Middle frontal gyrus (tissue), 1 donor: Measurements from ENCODE around the gene EFCAB11.

Source experiments
- DNase-seq: peaks from one replicate; pipeline ENCODE4 v3.0.0-alpha.2; 2015; ENCODE audit warnings: low spot score; ENCODE audit errors: extremely low spot score

EFCAB11 gene

DNA sequence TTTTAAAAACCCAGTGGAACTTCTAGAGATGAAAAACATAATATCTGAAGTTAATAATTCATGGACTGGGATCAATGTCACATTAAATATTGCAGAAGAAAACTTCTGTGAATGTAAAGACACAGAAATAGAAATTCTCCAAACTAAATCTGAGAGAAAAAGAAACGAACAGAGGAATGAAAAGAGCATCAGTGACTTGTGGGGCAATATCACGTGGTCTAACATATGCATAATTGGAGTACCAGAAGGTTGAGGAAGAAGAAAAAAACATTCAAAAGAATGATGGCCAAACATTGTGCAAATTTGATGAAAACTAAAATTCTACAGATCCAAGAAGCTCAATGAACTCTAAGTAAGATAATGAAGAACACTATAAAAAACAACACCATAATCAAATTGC lies 130.8 kb downstream of the EFCAB11 start:
- no peak for DNase-seq

DNA sequence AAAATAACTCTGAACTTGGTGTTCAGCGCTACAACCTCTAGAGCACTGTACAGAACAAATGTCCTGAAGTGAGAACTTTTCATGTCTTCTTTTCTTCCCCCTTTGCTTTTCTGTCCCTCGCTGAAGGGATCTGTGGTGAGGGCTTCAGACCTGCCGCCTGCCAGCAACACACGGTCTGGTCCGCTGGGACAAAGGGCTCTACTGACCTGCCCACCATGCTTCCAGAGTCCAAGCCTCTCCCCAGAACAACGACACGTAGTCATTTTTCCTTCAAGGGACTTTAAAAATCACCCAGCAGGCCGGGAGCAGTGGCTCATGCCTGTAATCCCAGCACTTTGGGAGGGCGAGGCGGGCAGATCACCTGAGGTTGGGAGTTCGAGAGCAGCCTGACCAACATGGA lies 140.4 kb downstream of the EFCAB11 start:
- DNase-seq: no peak

DNA sequence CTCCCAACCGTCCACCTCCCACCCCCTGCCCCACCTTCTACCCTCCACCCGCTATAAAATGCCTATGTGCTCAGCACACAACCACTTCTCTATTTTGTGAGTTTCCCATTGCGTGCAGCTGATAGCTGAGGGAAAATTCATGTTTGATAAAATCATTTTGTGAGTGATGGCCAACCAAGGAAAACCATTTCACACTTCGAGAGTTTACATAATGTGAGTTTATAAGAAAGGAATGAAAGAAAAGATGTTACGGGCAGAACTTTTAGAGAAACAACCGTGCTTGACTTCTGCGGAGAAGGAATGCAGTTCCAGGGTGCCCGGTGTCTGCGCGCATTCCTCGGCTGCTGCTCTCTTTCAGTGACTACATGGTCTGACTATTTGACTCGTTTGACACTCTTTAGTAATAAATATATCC lies 140.9 kb downstream of the EFCAB11 start:
- DNase-seq: no peak

DNA sequence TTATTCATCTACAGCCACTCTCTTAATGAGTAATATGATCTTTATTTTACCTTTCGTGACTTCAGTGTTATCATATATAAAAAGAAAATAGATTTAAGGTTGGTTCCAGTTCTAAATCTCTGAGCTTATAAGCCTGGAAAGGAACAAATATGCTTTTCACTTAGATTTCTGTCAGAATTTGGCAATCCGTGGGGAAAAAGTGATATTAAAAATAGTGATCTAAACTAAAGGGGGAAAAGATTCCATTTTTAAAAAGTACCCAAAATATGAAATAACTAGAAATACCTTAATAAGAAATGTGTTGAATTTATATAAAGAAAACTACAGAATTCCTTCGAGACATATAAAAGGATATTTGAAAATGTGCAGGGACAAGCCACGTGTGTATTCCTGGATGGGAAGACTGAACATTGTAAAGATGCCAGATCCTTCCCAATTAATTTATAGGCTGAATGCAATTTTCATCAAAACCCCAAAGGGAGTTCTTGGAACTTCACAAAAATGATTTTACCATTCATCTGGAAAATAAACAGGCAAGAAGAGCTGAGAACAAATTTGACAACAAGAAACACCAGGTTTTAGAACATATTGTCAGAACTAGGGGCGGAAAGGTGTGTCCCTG lies 142.5 kb downstream of the EFCAB11 start:
- no peak for DNase-seq

DNA sequence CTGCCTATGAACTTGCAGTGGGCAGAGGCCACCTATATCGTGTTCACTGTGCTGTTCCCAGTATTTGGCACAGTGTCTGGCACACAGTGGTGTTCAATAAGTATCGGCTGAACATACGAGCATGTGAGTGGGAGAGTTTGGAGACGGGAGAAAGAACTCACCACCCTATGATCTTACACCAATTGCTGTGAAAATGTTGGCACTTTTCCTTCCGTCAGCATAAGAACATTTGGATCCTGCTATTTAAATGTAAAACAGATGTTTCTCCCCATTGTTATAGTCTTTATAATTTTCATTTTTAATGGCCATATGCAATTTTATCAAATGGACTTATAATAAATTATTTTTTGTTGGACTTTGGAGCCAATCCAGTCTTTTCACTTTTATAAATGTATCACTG lies 144.4 kb downstream of the EFCAB11 start:
- DNase-seq: no peak

DNA sequence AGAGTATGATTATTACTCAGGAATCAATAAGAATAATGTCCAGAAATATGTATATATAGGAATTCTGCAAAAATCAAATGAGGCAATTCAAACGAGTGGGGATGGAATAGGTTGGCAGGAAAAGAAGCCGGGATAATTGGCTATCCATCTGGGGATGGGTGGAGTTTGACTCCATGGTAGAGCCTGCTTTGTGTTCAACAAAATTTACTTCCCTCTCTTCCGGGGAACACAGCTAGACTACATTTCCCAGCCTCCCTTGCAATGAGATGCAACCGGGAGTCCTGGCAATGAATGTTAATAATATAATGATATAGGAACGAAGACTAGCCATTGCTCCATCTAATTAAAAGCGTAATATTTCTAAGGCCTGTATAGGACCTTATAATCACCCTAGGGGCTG lies 146.6 kb downstream of the EFCAB11 start:
- DNase-seq: no peak

DNA sequence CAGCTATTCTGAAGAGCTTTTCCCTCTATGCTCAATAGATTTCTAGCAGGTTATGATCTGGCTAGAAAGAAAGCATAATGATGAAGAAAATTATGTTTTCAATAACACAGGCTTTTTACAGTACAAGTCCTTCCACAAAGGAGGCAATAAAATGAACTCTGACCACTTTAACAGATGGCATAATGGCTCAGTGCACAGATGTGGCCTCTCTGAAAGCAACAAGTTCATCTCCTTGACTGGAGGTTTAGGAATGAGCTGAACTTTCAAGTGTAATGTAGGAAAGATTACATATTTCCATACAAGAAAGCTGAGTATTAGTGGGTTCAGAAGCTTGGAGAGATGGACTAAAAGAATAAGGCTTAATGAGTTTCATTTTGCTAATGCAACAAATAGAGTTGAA lies 147.4 kb downstream of the EFCAB11 start:
- no peak for DNase-seq

DNA sequence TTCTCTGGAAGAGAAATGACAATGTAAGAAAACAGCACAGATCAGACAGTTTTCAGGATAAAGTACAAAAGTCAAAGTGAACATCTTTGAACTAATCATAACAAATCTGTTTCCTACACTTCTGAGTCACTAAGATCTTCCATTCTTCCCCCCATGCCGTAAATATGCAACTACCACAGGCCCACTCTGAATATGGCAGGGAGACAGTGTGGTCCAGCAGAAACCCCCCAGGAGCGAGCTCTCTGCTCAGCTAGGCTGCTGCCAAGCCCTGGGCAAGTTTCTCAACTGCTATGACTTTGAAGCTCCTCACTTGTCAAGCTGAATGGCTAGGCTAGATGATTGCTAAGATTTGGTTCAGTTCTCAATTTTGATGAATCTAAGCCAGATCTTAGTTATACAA lies 148.1 kb downstream of the EFCAB11 start:
- DNase-seq: no peak

DNA sequence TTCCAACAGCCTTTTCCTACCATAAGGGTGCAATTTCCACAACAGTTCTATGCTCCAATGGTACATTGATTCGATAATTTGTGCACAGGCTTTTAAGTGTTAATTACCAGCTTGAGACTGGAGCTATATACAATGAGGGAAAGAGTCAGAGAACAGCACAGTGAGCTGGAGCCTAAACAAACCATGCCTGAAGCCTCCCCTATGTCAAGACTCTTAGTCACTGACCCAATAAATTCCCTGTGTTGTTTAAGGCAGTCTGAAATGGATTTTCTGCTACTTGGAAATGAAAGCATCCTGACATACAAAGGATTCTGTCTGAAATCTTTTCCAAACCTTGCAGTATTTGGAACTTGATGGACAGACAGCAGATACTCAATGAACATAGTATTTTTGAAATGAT lies 149.0 kb downstream of the EFCAB11 start:
- no peak for DNase-seq

DNA sequence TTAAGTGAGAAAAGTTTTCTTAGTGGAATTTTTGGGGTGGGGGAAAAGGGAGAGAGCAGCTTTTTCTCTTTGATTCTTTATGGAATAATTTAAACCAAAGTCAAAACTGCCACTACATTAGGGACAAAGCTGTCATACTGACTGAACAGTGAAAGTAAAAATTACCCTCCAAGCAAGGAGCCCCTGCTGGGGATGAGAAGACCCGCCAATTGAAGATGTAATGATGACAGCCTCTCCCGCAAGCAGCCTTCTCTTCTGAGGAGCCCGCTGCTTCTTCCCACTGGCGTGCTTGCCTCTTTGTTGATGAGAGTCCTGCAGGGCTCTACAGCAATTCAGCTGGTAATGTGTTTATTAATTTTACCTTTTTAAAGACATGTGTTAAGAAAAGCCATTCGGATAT lies 151.0 kb downstream of the EFCAB11 start:
- DNase-seq: no peak

DNA sequence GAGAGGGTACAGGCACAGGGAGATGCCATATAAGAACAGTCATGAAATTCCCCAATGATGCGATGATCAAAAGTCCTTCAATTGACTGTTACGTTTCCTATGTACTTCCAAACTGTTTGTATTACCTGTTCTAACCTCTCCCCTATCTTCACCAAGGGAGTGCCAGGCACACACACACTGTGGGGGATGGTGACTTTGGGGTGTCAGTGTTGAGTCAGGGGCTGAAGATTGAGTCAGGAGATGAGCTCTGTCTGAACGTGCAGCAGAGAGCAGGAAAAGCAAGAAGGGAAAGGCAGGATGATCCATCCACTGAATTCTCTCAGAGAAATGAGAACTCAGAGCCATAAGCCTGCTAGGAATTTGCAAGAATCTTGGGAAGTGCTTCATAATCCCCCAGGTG lies 153.4 kb downstream of the EFCAB11 start:
- no peak for DNase-seq

DNA sequence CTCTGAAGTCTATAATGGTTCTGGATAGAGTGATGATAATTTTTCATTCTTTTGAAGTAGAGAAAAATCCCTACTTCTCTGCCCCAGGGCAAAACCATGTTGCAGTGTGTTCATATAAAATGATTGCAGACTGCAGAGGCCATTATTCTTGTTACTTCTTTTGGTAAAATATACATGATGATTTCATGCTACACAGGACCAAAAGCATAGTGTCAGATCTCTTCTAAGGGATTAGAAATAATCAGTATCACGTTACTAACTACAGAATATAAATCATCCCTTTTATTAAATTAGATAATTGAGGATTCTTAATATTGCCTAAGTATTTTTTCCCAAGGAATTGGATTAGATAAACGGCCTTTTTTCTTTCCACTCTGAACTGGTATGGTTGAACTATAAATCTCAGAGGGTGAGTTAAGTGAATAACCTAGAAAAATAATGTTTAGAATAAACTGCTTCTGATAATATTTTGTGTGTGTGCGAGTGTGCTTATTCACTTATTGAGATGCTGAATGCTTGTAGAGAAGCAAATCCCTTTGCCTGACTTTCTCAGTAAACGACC lies 156.2 kb downstream of the EFCAB11 start:
- DNase-seq: no peak

DNA sequence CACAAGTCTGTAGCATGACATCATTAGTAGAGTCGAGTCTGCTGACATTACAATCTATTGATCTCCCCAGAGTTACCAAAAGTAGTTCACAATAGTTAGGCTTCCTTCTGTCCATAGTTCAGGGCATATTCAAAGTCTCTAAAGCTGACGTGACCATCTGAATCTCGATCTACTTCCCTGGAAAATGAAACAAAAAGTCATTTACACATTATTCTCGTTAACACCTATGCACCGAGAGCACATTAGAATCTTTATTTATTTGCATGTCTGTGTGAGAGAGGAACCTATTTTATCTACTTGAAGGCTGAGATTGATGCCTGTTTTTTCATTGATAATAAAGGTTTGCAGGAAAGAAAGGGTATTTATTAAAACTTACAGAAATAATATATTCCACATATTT lies 157.4 kb downstream of the EFCAB11 start:
- DNase-seq: no peak

DNA sequence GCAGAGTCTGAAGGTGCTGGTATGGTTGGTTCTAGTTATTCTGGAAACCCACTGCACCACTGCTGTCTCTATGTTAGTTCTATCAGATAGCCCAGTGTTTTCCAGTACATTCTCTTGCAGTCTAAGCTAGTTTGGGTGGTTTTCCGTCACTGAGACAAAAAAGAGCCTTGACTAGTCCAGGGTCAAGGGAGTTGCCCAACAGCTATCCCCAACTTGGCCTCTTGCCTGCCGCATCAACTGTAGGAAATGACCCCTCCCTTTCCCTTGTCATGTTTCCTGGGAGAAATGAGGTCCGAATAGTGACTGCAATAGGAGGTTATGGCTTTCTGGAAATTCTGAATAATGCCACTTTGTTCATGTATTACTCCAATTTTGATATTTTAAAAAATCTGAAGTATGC lies 160.4 kb downstream of the EFCAB11 start:
- DNase-seq: no peak

DNA sequence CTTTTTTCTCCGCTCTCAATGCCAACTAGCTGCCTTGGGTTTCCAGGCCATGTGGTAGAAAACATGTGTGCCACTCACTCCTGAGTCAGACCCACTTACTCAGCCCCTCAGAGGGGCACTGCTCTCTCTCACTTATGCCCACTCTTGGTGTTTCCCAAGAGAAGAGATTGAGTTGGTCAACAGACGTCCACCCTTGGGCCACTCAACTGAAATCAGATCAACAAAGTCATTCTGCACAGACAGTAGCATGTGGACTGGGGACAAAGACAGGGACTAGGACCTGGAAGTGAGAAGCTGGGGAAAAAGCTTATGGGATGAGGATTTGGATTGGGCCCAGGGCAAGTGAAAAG lies 161.2 kb downstream of the EFCAB11 start:
- DNase-seq: no peak

DNA sequence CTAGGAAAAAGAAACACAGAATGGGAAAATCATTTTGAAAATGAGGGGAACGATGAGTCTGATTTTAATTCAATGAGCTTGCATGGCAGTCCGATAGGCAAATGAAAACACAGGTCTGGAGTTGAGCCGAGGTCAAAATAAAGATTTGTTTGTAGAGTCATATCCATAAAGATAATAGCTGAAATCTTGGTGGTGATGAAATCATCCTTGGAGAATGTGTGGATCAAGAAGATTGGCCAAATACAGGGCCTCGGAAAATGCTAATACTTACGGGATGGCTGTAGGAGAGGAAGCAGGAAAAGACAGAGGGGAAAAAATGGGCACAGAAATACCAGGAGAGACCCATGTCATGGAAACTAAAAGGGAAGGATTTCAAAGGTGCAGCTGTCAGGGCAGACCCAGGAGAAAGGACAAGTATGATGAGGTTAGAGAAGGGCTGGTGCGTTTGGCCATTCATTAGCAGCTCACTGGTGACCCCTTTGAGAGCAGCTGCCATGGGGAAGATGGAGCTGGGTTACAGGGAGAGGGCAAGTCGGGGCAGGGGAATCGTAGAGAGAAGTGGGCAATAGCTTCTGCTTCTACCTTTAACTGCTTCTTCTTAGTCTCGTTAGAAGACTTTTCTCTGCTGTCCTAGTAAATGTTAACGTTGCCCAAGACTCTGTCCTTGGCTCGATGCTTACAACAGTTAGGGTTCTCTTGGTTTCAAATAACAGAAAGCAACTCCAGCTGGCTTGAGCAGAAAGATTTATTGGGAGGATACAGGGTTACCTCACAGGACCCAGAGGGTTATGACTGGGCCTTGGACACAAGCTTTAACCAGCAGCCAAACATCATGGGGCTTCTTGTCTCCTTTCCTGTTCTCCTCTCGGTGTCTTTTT lies 161.8 kb downstream of the EFCAB11 start:
- no peak for DNase-seq

DNA sequence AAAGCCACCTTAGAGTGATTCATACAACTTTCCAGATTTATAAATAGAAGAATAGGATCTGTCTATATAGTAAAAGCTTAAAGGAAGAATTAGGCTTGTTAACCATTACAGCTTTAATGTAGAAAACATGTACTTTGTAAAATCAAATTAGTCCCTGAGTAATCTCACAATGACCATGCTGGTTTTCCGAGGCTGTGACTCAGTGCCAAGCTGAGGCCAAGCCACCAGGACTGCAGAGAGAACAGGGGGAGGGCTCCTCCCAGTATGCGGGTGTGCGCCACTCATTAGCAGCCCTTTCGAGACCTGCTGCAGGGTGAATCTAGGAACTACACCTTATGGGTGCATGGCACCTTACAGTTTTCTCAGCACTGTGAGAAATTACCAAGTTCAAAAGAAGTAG lies 167.0 kb downstream of the EFCAB11 start:
- DNase-seq: no peak

DNA sequence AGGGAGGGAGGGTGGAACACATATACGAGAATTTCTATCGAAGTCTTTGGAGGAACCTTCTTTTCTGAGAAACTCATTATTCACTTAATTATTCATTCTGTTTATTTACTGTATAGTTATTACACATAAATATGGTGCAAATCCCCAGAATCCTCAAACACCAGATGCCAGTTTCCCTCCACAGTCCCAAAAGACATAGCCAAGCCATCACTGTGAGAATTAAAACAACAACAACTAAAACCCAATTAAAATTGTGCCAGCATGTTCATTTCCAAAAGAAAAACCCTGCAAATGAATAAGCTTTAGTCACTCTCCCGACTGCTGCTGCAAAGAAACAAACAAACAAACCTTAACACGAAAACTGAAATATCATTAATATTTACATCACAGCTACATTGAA lies 173.5 kb downstream of the EFCAB11 start:
- no peak for DNase-seq

DNA sequence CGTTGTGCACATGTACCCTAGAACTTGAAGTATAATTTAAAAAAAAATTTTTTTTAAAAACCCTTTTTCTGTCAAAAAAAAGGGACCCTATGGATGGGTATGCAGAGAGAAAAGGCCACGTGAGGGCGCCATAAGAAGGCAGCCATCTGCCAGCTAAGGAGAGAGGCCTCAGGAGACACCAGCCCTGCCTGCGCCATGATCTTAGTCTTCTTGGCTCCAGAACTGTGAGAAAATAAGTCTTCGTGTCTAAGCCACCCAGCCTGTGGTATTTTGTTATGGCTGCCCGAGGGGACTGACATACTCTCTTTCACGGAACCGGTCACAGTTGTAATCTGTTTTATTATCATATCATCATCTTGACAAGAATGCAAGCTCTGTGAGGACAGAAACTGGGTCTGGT lies 174.8 kb downstream of the EFCAB11 start:
- DNase-seq: no peak

DNA sequence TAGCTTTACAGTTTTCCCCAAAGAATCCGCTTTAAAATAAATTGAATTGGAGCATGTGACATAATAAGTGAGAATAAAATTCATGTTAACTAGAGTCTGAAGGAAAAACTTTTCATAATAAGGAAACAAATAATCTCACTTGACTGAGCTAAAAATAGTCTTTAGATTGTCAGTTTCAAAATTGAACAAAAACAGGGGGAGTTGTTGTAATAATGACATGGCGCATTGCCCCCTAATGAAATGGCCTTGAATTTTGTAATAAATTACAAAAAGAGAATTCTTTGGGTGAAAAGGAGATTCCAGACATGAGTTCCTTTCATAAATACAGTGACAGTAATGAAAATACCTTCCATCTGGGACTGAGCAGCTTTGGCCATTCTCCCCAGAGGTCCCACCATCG lies 178.6 kb downstream of the EFCAB11 start:
- DNase-seq: no peak

DNA sequence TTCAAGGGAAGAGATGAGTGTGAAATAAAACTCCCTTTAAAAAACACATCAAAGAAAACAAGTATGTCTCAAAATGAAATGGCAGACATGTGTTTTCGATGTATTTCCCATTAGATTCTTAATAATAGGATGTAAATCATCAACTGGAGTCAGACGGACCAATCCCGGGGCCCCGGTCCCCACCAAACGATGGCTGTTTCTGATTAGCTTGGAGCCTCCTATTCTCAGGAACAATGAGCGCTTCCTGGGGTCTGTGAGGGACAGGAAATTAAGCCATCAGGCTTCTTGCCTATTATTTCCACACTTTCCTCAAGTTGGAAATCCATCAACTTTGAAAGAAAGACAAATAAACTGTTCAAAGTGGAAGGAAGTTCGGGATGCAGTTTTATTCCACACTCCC lies 179.4 kb downstream of the EFCAB11 start:
- no peak for DNase-seq

DNA sequence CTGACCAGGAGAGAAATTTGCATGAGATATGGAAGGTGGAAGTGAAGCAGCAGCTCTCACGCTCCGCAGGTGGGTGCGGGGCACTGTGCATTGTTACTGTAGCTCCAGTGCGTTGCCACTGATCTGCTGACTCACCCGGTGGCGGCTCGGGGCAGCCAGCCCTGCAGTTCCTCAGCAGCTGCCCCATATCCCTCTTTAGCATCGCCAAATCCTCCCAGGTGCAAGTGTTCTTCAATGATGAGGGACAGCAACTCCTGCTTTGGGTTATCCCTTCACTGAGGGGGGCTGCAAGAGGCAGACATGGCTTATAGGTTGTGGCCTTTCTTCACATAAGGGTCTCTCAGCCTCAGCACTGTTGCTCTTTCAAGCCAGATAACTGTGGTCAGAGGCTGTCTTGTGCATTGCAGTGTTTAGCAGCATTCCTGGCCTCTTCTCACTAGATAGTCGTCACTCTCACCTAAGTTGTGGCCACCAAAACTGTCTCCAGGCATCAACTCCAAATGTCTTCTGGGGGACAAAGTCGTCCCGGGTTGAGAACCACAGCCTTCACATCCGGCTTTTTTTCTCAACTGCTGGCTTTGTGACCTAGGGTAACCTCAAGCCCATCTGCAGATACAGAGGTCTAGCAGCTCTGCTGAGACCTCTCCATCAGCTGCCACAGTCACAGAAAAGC lies 180.8 kb downstream of the EFCAB11 start:
- no peak for DNase-seq
